Progenitor cell of endocrine pancreas (in vitro differentiated cells): Measurements from ENCODE around the gene CHID1. TPM values are rescaled to one million over a fixed set of nuclear protein-coding genes. Genes with fewer than 3 reads are reported as not detected.

ENCODE experiments used
- DNase-seq: peaks from one replicate; pipeline ENCODE4 v3.0.0; 2021; ENCODE audit warnings: low spot score; ENCODE audit not compliant: unreplicated experiment
- H3K27ac Mint-ChIP-seq: 2 replicates; pipeline ENCODE4 v1.8.0; 2021; ENCODE audit warnings: mild to moderate bottlenecking, moderate library complexity, mixed read lengths
- H3K27me3 Mint-ChIP-seq: 2 replicates; pipeline ENCODE4 v1.8.0; 2021; ENCODE audit warnings: mixed read lengths
- H3K36me3 Mint-ChIP-seq: 2 replicates; pipeline ENCODE4 v1.8.0; 2022; ENCODE audit warnings: mixed read lengths; ENCODE audit not compliant: insufficient read depth
- H3K4me1 Mint-ChIP-seq: 2 replicates; pipeline ENCODE4 v1.8.0; 2021; ENCODE audit warnings: low read depth, mixed read lengths
- H3K4me3 Mint-ChIP-seq: 2 replicates; pipeline ENCODE4 v1.8.0; 2021; ENCODE audit warnings: low read depth, mild to moderate bottlenecking, moderate library complexity, mixed read lengths
- H3K9me3 Mint-ChIP-seq: 2 replicates; pipeline ENCODE4 v1.8.0; 2021; ENCODE audit warnings: low read depth, mixed read lengths
- total RNA-seq: library from RNA; stranded (reverse); gene quantifications from 2 replicates; pipeline ENCODE4 v1.2.1, GENCODE V29; 2021
- TF ChIP-seq, protein P1 (sequence below): fragments of 200-600 bp; sonication (generic); IDR thresholded peaks from one replicate; pipeline ENCODE4 v1.5.0; 2021; ENCODE audit warnings: antibody characterized with exemption, mild to moderate bottlenecking; ENCODE audit not compliant: unreplicated experiment

The CHID1 gene
- total RNA-seq, 1 donor from 2014 or later, result 87.0 TPM

- Mint-ChIP-seq H3K27ac (no peak overlapping the region), H3K9me3 (no peaks in the 10 kb centered on the region), H3K27me3 (no peaks in the 10 kb centered on the region), H3K4me3 (peak overlapping the region; percentile 26), H3K36me3 (peaks cover 2% of the 10 kb centered on the region), H3K4me1 (peaks cover 6% of the 10 kb centered on the region)
- DNase-seq, result no peak
- TF ChIP-seq, protein P1, sequence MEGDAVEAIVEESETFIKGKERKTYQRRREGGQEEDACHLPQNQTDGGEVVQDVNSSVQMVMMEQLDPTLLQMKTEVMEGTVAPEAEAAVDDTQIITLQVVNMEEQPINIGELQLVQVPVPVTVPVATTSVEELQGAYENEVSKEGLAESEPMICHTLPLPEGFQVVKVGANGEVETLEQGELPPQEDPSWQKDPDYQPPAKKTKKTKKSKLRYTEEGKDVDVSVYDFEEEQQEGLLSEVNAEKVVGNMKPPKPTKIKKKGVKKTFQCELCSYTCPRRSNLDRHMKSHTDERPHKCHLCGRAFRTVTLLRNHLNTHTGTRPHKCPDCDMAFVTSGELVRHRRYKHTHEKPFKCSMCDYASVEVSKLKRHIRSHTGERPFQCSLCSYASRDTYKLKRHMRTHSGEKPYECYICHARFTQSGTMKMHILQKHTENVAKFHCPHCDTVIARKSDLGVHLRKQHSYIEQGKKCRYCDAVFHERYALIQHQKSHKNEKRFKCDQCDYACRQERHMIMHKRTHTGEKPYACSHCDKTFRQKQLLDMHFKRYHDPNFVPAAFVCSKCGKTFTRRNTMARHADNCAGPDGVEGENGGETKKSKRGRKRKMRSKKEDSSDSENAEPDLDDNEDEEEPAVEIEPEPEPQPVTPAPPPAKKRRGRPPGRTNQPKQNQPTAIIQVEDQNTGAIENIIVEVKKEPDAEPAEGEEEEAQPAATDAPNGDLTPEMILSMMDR, result no peak
These were observed 88.9 kb downstream of the CHID1 start for GRCh38 chr11:821512-822371.

- H3K36me3 Mint-ChIP-seq, result peaks cover 4% of the 10 kb centered on the region
- H3K27ac Mint-ChIP-seq, result no peak overlapping the region
- DNase-seq, result no peak
- peak overlapping the region; percentile 77 for H3K4me3 Mint-ChIP-seq
- TF ChIP-seq, protein P1, result no peak
- H3K4me1 Mint-ChIP-seq, result peaks cover 5% of the 10 kb centered on the region
- no peaks in the 10 kb centered on the region for H3K27me3 Mint-ChIP-seq
- no peaks in the 10 kb centered on the region for H3K9me3 Mint-ChIP-seq
These were observed 89.7 kb downstream of the CHID1 start for GRCh38 chr11:820655-821511.

GRCh38 chr11:819943-820649, 90.5 kb downstream of the CHID1 start:
- peak; percentile 60 for DNase-seq
- Mint-ChIP-seq H3K4me1 (peaks cover 4% of the 10 kb centered on the region), H3K36me3 (peaks cover 4% of the 10 kb centered on the region), H3K27ac (peak overlapping the region; percentile 78), H3K27me3 (no peaks in the 10 kb centered on the region), H3K4me3 (peak overlapping the region; percentile 77), H3K9me3 (no peaks in the 10 kb centered on the region)
- TF ChIP-seq, protein P1, result no peak

DNA sequence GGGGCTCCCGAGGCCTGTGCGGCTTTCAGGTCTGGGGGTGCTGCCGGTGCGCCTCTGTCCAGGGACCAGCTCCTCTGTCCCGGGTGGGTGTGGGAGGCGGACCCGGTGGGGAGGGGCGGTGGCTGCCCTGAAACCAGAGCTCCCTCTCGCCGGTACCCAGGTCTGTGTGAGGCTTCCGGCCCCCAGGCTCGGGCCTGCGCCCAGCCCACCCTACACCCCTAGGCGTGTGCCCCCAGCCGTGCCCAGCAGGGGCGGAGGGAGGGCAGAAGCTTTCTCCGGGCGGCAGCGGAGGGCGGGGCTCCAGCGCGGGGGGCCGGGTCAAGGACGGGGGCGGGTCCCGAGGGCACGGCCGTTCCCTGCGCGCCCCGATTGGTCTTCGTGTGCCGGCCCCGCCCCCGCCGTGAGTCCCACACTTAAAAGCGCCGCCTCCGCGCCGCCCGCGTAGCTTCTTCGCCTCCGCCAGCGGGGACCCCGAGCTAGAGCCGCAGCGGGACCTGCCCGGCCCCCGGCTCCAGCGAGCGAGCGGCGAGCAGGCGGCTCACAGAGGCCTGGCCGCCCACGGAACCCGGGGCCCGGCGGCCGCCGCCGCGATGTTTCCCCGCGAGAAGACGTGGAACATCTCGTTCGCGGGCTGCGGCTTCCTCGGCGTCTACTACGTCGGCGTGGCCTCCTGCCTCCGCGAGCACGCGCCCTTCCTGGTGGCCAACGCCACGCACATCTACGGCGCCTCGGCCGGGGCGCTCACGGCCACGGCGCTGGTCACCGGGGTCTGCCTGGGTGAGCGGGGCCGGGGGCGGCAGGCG, 91.3 kb downstream of the CHID1 start:
- peak; percentile 83 for DNase-seq
- no peaks in the 10 kb centered on the region for H3K9me3 Mint-ChIP-seq
- peaks cover 2% of the 10 kb centered on the region for H3K4me1 Mint-ChIP-seq
- peaks cover 2% of the 10 kb centered on the region for H3K36me3 Mint-ChIP-seq
- no peaks in the 10 kb centered on the region for H3K27me3 Mint-ChIP-seq
- H3K27ac Mint-ChIP-seq, result no peak overlapping the region
- TF ChIP-seq, protein P1, result peak; percentile 26
- peak overlapping the region; percentile 77 for H3K4me3 Mint-ChIP-seq
